NCI-H1436 (cell line): ENCODE results near the gene JAK1.
"Not testable (repeated sequence)": the region's sequence is repeated elsewhere in the genome, so short reads cannot be mapped to it uniquely, and the experiment has no call there.

Experiments used
- DNase-seq: peaks from one replicate; lab custom pipeline; 2025; lab: John Stamatoyannopoulos, UW

The JAK1 gene

DNA sequence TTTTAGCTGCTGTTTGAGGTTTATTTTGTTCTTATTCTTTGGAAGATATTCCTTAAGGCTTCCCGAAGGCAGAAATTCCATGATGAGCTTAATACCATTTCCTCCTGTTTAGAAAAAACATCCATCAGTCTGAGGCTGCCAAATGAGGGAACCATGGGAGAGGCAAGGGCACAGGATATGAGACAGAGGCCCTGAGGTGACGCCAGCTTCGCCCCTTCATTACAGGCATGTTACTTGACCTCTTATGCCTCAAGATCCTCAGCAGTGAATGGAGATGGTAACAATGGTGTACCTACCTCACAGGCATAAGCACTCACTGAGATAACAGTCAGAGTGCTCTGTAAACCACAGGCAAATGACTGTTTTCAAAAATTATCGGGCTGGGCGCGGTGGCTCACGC lies 127.9 kb downstream of the JAK1 start:
- DNase-seq, result no peak

DNA sequence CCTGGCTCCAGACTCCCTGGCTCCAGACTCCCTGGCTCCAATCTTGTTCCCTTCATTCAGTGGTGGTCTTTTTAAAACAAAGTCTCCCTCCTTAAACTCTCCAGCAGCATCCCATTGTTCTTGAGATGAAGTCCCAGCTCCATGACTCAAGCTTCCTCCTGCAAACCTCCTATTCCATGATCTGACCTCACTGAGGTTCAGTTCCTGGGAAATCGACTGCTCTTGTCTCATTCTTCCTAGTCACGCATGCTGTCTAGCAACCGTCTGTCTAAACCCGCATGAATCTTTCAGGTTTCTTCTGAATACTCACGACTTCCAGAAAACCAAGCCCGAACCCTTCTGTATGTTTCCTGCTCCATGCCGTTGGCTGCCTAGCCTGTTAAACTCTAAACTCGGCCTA lies 129.5 kb downstream of the JAK1 start:
- DNase-seq, result no peak

DNA sequence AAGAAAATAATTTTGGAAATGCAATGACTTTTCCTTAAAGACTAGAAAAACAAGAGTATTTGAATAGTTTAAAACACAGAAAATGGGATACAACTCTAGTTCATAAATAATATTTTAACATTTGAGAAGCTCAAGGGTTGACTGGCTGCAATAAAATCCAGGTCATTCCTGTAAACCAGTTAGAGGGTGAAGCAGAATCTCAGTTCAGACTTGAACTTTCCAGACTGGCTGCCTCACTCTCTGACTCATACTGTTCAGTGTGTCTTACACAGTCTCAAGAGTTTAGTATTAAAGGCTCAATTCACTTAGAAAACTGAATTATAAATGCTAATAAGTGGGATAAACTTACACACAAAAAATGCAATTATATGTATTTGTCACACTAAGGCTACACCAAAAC lies 131.6 kb downstream of the JAK1 start:
- no peak for DNase-seq

DNA sequence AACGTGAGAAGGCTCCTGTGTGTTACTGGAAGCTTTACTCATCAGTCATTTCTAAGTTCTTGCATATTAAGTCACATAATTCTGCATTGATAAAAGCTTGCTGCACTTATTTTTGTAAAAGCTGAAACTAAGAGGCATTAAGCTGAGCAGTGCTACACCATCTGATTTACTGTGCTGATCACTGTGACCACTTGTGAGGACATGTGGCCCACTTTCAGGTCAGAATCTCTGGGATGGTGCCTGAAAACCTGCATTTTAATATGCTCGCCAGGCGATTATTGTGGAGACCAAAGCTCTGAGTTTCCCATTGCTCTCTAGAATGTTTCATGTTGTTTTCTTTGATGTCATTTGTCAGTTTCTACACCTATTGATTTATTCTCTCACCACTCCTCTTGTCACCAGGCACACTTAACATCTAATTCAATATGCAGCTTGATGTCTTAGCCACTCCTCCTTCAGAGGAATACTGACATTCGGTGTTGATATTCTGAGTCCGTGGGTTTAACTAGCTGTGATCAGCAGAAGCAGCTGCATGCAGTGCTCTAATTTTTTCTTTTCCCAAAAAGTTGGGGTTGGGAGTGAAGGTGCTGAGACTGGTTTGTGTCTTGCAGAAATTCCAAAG lies 136.2 kb downstream of the JAK1 start:
- DNase-seq, result no peak

DNA sequence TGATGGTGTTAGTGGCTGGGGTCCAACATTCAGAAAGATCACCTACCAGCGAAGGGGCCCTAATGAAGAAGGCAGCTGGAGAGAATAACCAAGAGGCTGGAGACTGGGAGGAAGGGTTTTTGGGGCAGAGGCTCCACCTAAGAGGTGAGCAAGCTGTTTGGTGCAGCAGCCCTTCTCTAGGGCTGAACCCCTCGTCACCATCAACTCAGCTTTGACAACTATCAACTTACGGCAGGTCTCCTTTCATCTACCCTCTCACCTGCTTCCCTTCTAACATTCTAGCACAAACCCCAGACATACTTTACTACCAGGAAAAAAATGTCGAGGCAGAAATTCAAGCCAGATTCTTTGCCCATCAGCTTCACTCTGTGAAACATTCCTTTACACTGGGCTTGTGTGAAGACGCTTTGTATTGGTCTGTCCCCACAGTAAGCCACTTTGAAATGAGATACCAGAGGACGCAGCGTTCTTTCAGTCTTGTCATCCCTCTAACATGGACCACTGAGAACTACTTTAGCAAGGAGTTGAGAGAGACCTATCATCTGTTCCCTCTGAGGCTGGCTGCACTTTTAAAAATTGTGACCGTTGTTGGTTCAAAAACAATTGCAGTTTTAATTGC lies 136.8 kb downstream of the JAK1 start:
- no peak for DNase-seq

DNA sequence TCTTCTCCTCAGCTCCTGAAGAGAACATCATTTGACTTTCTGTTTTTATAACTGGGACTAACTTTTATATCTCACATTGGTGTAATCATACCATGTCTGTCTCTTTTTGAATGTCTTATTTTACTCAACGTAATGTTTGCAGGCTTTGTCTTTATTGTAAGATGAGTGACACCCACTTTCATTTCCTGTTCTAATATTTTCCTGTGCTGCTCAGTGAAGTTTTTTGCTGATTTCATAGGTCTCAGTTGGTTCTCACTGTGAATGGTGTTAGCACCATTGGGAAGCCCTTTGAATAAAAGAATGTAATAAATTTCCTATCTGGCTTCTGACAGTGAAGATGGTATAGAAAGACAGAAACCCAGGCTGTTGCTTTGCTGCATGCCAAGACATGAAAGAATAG lies 137.5 kb downstream of the JAK1 start:
- no peak for DNase-seq

DNA sequence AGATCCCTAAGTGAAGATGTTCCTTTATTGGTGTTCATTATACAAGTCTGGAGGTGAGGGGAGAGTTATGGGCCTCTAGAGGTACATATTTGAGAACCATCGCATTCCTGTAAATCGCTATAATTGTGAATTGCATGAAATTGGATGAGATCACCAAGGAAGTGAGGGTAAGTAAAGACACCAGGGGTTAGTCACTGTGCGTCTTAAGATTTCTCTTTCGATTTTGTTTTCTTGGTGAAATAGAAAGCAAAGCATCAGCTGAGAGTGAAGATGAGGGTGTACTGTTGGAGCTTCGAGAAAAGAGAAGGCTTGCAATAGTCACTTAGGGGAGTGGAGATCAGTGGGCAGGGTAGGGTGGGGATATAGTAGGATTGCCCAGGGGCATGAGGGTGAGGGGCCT lies 139.4 kb downstream of the JAK1 start:
- DNase-seq, result no peak

DNA sequence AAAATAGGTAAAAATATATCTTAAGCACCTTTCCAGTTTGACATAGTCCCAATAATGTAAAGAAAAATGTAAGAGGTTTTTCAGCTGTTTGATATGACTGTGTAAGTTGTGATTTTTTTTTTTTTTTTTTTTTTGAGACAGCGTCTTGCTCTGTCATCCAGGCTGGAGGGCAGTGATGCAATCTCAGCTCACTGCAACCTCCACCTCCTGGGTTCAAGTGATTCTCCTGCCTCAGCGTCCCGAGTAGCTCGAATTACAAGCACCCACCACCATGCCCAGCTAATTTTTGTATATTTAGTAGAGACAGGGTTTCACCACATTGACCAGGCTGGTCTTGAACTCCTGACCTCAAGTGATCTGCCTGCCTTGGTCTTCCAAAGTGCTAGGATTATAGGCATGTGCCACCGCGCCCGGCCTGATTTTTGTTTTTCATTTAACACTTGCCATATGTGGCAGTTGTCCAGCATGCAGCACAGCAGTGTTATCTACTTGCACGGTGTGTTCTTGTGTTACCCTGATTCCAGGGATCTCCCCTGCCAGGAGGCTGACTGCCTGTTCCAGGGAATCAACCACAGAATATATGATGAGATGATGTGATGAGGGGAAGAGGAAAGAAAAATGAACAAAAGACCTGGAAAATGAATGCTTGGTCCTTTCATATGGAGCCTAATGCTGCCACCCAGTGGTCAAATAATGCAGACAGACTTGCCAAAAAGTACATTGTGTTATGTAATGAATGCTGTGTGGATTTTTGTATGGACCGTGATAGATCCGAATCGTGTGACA lies 142.5 kb downstream of the JAK1 start:
- DNase-seq, result peak; percentile 60

DNA sequence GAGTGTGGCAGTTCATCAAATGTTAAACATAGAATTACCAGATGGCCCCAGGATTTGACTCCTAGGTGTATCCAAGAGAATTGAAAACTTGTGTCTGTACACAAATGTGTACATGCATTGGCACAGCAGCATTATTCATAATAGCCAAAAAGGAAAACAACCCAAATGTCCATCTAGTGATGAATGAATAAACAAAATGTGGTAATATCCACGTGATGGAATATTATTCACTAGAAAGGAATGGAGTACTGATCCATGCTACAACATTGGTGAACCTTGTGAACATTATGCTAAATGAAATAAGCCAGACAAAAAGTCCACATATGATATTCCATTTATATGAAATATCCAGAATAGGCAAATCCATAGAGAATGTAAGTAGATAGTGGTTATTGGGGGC lies 143.7 kb downstream of the JAK1 start:
- no peak for DNase-seq

DNA sequence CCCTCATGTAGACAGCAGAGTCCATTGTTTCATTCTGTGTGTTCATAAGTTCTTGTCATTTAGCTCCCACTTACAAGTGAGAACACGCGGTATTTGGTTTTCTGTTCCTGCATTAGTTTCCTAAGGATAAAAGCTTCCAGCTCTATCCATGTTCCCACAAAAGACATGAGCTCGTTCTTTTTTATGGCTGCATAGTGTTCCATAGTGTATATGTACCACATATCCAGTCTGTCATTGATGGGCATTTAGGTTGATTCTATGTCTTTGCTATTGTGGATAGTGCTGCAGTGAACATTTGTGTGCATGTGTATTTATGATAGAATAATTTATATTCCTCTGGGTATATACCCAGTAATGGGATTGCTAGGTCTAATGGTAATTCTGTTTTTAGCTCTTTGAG lies 145.8 kb downstream of the JAK1 start:
- DNase-seq, result not testable (repeated sequence)

DNA sequence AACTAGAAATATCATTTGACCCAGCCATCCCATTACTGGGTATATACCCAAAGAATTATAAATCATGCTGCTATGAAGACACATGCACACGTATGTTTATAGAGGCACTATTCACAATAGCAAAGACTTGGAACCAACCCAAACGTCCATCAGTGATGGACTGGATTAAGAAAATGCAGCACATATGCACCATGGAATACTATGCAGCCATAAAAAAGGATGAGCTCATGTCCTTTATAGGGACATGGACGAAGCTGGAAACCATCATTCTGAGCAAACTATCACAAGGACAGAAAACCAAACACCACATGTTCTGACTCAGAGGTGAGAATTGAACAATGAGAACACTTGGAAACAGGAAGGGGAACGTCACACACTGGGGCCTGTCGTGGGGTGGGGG lies 149.0 kb downstream of the JAK1 start:
- not testable (repeated sequence) for DNase-seq

DNA sequence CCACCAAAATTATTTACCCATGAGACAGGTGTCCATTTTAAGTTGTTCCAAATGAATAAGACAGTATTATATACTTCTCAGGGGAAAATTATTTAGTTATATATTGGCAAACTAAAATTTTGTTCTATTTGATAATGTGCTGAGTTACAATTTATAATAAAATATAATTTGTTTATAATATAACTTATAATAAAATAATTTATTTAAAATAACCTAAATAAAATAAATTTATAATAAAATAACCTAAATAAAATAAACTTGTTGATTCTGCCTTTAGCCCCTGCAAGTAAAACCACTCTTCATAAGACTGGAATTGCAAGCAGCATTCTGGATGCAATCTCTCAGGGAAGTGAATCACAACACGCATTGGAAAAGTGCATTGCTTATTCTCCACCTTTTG lies 151.9 kb downstream of the JAK1 start:
- no peak for DNase-seq

DNA sequence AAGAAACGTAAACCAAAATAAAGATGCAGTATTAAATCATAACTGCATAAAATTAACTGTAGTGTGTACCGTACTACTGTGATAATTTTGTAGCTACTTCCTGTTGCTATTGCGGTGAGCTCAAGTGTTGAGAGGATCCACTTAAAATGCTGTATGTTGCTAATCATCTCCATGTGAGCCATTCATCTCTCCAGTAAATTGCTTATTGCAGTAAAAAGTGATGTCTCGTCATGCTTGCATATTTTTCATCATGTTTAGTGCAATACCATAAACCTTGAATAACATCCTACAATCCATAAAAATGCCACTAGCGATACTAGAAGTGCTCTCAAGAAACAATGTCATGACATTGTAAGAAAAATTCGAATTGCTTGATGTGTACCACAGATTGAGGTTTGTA lies 155.2 kb downstream of the JAK1 start:
- DNase-seq, result peak; percentile 14

DNA sequence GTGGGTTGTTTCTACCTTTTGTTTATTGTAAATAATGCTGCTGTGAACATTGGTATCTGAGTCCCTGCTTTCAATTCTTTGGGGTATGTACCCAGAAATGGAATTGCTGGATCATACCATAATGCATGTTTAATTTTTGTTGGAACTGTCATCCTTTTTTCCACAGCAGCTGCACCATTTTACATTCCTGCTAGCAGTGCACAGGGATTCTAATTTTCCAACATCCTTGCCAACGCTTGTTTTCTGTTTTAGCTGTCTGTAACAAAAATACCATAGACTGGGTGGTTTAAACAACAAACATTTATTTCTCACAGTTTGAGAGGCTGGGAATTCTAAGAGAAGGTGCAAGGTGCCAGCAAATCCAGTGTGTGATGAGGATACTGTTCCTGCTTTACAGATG lies 156.3 kb downstream of the JAK1 start:
- no peak for DNase-seq

DNA sequence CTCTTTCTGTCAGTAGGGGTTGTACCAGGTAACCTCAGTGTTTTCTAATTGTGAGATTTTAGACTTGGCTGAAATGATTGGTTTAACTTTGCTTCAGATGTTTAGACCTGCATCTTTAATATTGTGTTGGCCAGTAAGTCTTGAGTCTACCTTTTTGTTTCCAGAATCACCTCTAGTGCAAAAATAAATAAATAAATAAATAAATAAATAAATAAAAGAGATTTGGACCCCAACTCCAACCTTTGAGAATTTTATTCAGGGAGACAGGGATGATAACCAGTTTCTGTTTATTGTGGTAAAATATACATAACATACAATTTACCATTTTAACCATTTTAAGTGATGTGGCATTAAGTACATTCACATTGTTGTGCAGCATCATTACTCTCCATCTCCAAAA lies 157.0 kb downstream of the JAK1 start:
- DNase-seq, result no peak

DNA sequence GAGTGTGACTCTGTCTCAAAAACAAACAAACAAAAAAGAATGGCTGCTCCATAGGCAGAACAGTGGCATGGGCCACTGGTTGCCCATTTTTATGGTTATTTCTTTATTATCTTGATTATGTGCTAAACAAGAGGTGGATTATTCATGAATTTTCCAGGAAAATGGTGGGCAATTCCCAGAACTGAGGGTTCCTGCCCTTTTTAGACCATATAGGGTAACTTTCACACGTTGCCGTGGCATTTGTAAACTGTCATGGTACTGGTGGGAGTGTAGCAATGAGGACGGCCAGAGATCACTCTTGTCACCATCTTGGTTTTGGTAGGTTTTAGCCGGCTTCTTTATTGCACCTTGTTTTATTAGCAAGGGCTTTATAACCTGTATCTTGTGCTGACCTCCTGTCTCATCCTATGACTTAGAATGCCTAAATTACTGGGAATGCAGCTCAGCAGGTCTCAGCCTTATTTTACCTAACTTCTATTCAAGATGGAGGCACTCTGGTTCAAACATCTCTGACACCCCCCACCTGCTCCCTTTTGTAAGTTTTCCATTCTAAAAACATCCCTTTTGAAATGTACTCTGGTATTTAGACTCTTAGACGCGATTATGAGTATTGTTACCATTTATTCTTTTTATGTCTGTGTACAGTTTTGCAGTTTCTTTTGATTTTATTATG lies 164.4 kb downstream of the JAK1 start:
- DNase-seq, result no peak

DNA sequence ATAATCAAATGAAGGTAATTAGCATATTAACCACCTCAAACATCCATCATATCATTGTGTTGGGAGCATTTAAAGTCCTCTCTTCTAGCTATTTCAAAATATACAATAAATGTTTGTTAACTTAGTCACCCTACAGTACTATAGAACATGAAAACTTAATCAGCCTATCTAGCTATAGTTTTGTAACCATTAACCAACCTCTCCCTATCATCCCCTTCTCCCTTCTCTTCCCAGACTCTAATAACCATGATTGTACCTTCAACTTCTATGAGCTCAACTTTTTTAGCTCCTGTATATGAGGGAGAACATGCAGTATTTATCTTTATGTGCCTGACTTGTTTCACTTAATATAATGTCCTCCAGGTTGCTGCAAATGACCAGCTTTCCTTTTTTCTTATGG lies 167.5 kb downstream of the JAK1 start:
- DNase-seq, result no peak

DNA sequence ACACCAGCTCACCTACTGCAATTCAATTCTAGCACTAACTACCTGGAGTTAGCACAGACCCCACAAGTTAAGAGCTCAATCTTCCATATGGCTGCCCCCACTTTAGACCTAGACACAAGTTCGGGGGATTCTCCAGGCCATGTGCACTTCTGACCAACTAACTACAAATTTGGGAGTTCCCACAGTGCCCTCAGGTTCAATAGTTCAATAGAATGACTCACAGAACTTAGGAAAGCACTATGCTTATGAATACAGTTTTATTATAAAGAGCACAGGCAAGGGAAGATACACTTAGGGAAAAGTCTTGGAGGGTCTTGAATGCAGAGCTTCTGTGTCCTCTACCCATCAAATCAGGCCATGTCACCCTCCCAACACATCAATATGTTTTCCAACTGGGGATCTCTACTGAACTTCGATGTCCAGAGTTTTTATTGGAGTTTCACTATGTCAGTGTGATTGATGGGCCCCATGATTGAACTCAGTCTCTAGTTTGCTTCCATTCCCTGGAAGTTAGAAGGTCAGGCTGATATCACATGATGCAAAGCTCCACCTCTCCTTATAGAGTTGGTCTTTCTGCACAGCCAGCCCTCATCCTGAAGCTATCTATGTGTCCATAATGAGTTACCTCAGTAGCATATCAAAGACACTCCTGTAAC lies 175.4 kb downstream of the JAK1 start:
- DNase-seq, result no peak
